Central memory CD8-positive, alpha-beta T cell (primary cell): Measurements from ENCODE around the gene ACBD3.

Experiments
- ATAC-seq: fragments of 150-1000 bp; cut with Tn5 transposase; replicated peaks from 2 replicates; pipeline ENCODE4 v1.10.0; 2022; ENCODE audit warnings: mild to moderate bottlenecking, moderate FRiP score, moderate number of reproducible peaks; ENCODE audit not compliant: poor library complexity, severe bottlenecking; ENCODE audit errors: extremely low read depth
- DNase-seq, 2 donors: peaks; one replicate each; pipeline ENCODE4 v3.0.0; 2021; ENCODE audit warnings: low spot score in 2 of 2
- H3K27ac Mint-ChIP-seq: one replicate; pipeline ENCODE4 v1.8.0; 2022; ENCODE audit warnings: low read depth, mild to moderate bottlenecking, moderate library complexity, mixed read lengths
- H3K27me3 Mint-ChIP-seq: one replicate; pipeline ENCODE4 v1.8.0; 2022; ENCODE audit warnings: mixed read lengths
- H3K36me3 Mint-ChIP-seq: one replicate; pipeline ENCODE4 v1.8.0; 2022; ENCODE audit warnings: mild to moderate bottlenecking, moderate library complexity, mixed read lengths; ENCODE audit not compliant: insufficient read depth
- H3K4me1 Mint-ChIP-seq: one replicate; pipeline ENCODE4 v1.8.0; 2022; ENCODE audit warnings: mixed read lengths
- H3K4me3 Mint-ChIP-seq: one replicate; pipeline ENCODE4 v1.8.0; 2022; ENCODE audit warnings: mild to moderate bottlenecking, moderate library complexity, mixed read lengths
- H3K9me3 Mint-ChIP-seq: one replicate; pipeline ENCODE4 v1.8.0; 2022; ENCODE audit warnings: mixed read lengths

Gene ACBD3

GRCh38 chr1:226186124-226187018, at the start of gene ACBD3:
Gene ACBD3 (minus strand): TSS chr1:226186741. CDS start chr1:226186675, 66 bp downstream.
- DNase-seq (peak; percentile 72), ATAC-seq (peak; percentile 98)
- Mint-ChIP-seq H3K4me3 (peak within 1 kb of the TSS; percentile 92), H3K4me1 (peaks cover 36% of the 10 kb centered on the region), H3K9me3 (no peaks in the 10 kb centered on the region), H3K36me3 (peaks cover 24% of the 10 kb centered on the region), H3K27ac (peak within 1 kb of the TSS; percentile 91), H3K27me3 (no peaks in the 10 kb centered on the region)

GRCh38 chr1:226233806-226234205, 47.3 kb upstream of the ACBD3 start:
- Mint-ChIP-seq H3K9me3 (no peaks in the 10 kb centered on the region), H3K4me1 (no peaks in the 10 kb centered on the region), H3K27me3 (no peaks in the 10 kb centered on the region), H3K4me3 (no peak overlapping the region), H3K27ac (no peak overlapping the region), H3K36me3 (peaks cover 12% of the 10 kb centered on the region)
- ATAC-seq (no peak), DNase-seq (no peak)

GRCh38 chr1:226233293-226233692, 46.8 kb upstream of the ACBD3 start:
- DNase-seq (no peak), ATAC-seq (no peak)
- H3K4me3 Mint-ChIP-seq: no peak overlapping the region
- H3K9me3 Mint-ChIP-seq: no peaks in the 10 kb centered on the region
- H3K27ac Mint-ChIP-seq: no peak overlapping the region
- H3K36me3 Mint-ChIP-seq: peaks cover 11% of the 10 kb centered on the region
- no peaks in the 10 kb centered on the region for H3K27me3 Mint-ChIP-seq
- H3K4me1 Mint-ChIP-seq: no peaks in the 10 kb centered on the region

- DNase-seq (no peak), ATAC-seq (no peak)
- no peaks in the 10 kb centered on the region for H3K9me3 Mint-ChIP-seq
- peaks cover 5% of the 10 kb centered on the region for H3K4me1 Mint-ChIP-seq
- H3K27ac Mint-ChIP-seq: no peak overlapping the region
- H3K4me3 Mint-ChIP-seq: no peak overlapping the region
- no peaks in the 10 kb centered on the region for H3K36me3 Mint-ChIP-seq
- H3K27me3 Mint-ChIP-seq: peaks cover 33% of the 10 kb centered on the region
Measured at GRCh38 chr1:226226601-226227000, 40.1 kb upstream of the ACBD3 start.

GRCh38 chr1:226223786-226224244, 37.3 kb upstream of the ACBD3 start:
- H3K36me3 Mint-ChIP-seq: no peaks in the 10 kb centered on the region
- ATAC-seq (peak; percentile 60), DNase-seq (no peak)
- peaks cover 5% of the 10 kb centered on the region for H3K4me1 Mint-ChIP-seq
- no peaks in the 10 kb centered on the region for H3K9me3 Mint-ChIP-seq
- peaks cover 41% of the 10 kb centered on the region for H3K27me3 Mint-ChIP-seq
- H3K27ac Mint-ChIP-seq: no peak overlapping the region
- peak overlapping the region; percentile 77 for H3K4me3 Mint-ChIP-seq

GRCh38 chr1:226223157-226223785, 36.7 kb upstream of the ACBD3 start, which contains the start of gene MIXL1:
Gene MIXL1 (plus strand): TSS chr1:226223664. CDS start chr1:226223682, 18 bp downstream.
- peak; percentile 36 for ATAC-seq
- DNase-seq: no peak
- H3K27ac Mint-ChIP-seq: no peak within 1 kb of the TSS
- peaks cover 41% of the 10 kb centered on the region for H3K27me3 Mint-ChIP-seq
- H3K9me3 Mint-ChIP-seq: no peaks in the 10 kb centered on the region
- peaks cover 5% of the 10 kb centered on the region for H3K4me1 Mint-ChIP-seq
- H3K4me3 Mint-ChIP-seq: peak within 1 kb of the TSS; percentile 77
- H3K36me3 Mint-ChIP-seq: no peaks in the 10 kb centered on the region

- Mint-ChIP-seq H3K36me3 (no peaks in the 10 kb centered on the region), H3K27ac (no peak overlapping the region), H3K4me3 (peak overlapping the region; percentile 55), H3K4me1 (peaks cover 5% of the 10 kb centered on the region), H3K9me3 (no peaks in the 10 kb centered on the region), H3K27me3 (peaks cover 41% of the 10 kb centered on the region)
- DNase-seq (no peak), ATAC-seq (no peak)
Measured at GRCh38 chr1:226222686-226223085, 36.1 kb upstream of the ACBD3 start.

GRCh38 chr1:226220473-226221189, 34.1 kb upstream of the ACBD3 start:
- Mint-ChIP-seq H3K4me3 (no peak overlapping the region), H3K27ac (no peak overlapping the region), H3K4me1 (peaks cover 5% of the 10 kb centered on the region), H3K36me3 (no peaks in the 10 kb centered on the region), H3K27me3 (peaks cover 32% of the 10 kb centered on the region), H3K9me3 (no peaks in the 10 kb centered on the region)
- ATAC-seq (no peak), DNase-seq (no peak)

- H3K36me3 Mint-ChIP-seq: no peaks in the 10 kb centered on the region
- ATAC-seq (no peak), DNase-seq (no peak)
- H3K4me1 Mint-ChIP-seq: no peaks in the 10 kb centered on the region
- H3K9me3 Mint-ChIP-seq: no peaks in the 10 kb centered on the region
- H3K4me3 Mint-ChIP-seq: no peak overlapping the region
- H3K27ac Mint-ChIP-seq: no peak overlapping the region
- H3K27me3 Mint-ChIP-seq: peaks cover 13% of the 10 kb centered on the region
Measured at GRCh38 chr1:226217273-226217672, 30.7 kb upstream of the ACBD3 start.

- ATAC-seq (no peak), DNase-seq (no peak)
- no peaks in the 10 kb centered on the region for H3K36me3 Mint-ChIP-seq
- peaks cover 8% of the 10 kb centered on the region for H3K27me3 Mint-ChIP-seq
- H3K4me1 Mint-ChIP-seq: no peaks in the 10 kb centered on the region
- H3K4me3 Mint-ChIP-seq: no peak overlapping the region
- H3K9me3 Mint-ChIP-seq: no peaks in the 10 kb centered on the region
- H3K27ac Mint-ChIP-seq: no peak overlapping the region
Measured at GRCh38 chr1:226216056-226216455, 29.5 kb upstream of the ACBD3 start.

- ATAC-seq (no peak), DNase-seq (no peak)
- H3K27ac Mint-ChIP-seq: no peak overlapping the region
- peaks cover 7% of the 10 kb centered on the region for H3K27me3 Mint-ChIP-seq
- no peaks in the 10 kb centered on the region for H3K36me3 Mint-ChIP-seq
- H3K9me3 Mint-ChIP-seq: no peaks in the 10 kb centered on the region
- no peak overlapping the region for H3K4me3 Mint-ChIP-seq
- H3K4me1 Mint-ChIP-seq: no peaks in the 10 kb centered on the region
Measured at GRCh38 chr1:226215239-226215638, 28.7 kb upstream of the ACBD3 start.

- ATAC-seq: no peak
- no peak for DNase-seq
- Mint-ChIP-seq H3K4me1 (no peaks in the 10 kb centered on the region), H3K9me3 (no peaks in the 10 kb centered on the region), H3K27ac (no peak overlapping the region), H3K4me3 (no peak overlapping the region), H3K36me3 (no peaks in the 10 kb centered on the region), H3K27me3 (no peaks in the 10 kb centered on the region)
Measured at GRCh38 chr1:226212545-226212944, 26.0 kb upstream of the ACBD3 start.
